Left ventricle myocardium superior (tissue), 1 donor: ENCODE data around the gene PRTG. TPM values are rescaled to one million over a fixed set of nuclear protein-coding genes. Genes with fewer than 3 reads are reported as not detected.
"Not testable (repeated sequence)": the region's sequence is repeated elsewhere in the genome, so short reads cannot be mapped to it uniquely, and the experiment has no call there.

Source experiments
- ATAC-seq: fragments of 200-7000 bp; cut with Tn5 transposase; one replicate; pipeline ENCODE4 v1.9.1; 2020; ENCODE audit warnings: mild to moderate bottlenecking, moderate library complexity
- DNase-seq: peaks from one replicate; pipeline ENCODE4 v3.0.0-alpha.2; 2020
- intact Hi-C: fragments of 100-400 bp; cut with micrococcal nuclease; formaldehyde crosslinking; loops from one replicate; pipeline ENCODE4 v1.11.0; 2022
- long read RNA-seq: library from polyadenylated mRNA; unstranded; transcript quantifications from one replicate; pipeline ENCODE4 v2.0.0, GENCODE V29; 2021
- total RNA-seq: library from RNA; stranded (reverse); fragmentation: NEBNext Ultra II Directional; extraction: Animal tissue kit (Norgen Biotek cat#: 25700); gene quantifications from one replicate; pipeline ENCODE4 v1.2.1, GENCODE V29; 2021
- donor health status: DM: no; HTN: yes; CAD: no; lungs with severe emphysema.

Gene PRTG, protein sequence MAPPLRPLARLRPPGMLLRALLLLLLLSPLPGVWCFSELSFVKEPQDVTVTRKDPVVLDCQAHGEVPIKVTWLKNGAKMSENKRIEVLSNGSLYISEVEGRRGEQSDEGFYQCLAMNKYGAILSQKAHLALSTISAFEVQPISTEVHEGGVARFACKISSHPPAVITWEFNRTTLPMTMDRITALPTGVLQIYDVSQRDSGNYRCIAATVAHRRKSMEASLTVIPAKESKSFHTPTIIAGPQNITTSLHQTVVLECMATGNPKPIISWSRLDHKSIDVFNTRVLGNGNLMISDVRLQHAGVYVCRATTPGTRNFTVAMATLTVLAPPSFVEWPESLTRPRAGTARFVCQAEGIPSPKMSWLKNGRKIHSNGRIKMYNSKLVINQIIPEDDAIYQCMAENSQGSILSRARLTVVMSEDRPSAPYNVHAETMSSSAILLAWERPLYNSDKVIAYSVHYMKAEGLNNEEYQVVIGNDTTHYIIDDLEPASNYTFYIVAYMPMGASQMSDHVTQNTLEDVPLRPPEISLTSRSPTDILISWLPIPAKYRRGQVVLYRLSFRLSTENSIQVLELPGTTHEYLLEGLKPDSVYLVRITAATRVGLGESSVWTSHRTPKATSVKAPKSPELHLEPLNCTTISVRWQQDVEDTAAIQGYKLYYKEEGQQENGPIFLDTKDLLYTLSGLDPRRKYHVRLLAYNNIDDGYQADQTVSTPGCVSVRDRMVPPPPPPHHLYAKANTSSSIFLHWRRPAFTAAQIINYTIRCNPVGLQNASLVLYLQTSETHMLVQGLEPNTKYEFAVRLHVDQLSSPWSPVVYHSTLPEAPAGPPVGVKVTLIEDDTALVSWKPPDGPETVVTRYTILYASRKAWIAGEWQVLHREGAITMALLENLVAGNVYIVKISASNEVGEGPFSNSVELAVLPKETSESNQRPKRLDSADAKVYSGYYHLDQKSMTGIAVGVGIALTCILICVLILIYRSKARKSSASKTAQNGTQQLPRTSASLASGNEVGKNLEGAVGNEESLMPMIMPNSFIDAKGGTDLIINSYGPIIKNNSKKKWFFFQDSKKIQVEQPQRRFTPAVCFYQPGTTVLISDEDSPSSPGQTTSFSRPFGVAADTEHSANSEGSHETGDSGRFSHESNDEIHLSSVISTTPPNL
- total RNA-seq, result 0.77 TPM
- long read RNA-seq, result 0 reads

DNA sequence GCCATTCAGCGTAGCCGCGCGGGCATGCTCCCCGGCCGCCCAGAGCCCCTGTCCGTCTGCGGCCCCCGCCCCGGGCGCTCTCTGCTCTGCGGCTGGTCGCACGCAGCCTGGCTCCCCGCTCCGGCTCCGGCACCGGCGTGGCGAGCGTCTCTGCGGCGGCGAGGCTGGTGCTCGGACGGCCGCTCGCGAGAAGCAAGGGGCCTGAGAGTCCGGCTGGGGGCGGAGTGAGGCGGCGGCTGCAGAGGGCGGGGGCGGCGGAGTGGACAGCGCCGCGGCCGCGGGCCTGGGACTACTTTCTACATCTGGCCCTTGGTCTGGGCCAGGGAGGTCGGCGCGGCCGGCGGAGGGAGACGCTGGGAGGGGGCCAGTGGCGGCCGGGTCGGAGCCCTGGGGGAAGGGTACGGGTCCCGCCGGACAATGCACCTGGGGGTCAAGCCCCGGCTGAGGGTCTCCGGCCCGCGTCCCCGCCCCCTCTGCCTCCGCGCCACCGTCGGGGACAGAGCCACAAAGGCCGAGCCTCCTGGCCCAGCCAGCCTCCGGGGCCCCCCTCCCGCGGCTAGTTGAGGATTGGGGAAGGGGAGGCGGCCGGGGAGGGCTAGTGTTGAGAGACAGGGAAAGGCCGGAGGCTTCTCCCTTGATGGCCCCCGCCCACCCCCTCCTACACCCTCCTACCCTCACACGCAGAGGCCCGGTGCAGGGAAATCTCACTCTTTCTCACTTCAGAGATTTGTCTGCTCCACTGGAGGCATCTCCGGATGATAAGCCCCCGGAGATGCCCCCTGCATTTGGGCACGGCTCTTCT lies at the start of gene PRTG:
PRTG (minus strand) TSS at position 226 of the 802 bp plus-strand sequence; CDS start at position 5, 221 bp downstream.
- ATAC-seq (peak; percentile 99), DNase-seq (peak; percentile 84)
- intact Hi-C loops, result no loop called here

DNA sequence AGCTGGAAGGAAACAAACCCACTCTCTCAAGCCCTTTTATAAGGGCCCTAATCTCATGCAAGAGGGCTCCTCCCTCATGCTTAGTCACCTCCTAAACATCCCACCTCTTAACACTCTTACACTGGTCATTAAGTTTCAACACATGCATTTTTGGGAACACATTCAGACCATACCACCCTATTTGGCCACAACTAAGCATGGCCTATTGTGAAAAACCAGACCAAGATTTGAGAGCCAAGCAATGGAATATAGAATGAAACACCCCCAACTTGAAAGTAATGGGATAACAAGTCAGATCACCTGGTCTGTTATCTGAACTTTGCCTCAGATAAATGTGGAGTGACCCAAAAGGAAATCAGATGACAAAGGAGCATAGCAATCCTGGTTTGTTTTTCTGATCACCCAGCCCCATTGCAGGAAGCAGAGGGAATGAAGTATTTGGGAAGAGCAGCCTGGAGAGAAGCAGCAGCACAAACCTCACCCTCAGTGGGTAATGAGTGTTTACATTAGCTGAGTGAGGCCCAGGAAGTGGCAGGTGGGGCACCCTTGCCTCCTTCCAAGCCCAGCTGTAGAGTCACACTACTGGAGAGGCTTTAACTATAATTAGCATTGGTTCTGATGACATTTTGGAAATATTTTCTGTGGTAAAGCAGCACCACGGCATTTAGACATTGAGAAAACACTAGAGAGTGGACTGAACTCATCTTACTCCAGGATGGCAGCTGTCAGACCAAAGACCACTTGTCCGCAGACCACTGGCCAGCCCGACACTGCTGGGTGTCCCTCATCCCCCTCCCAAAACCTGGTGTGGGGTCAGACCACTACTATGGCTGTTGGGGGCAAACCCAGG lies 48.8 kb upstream of the PRTG start:
- ATAC-seq (no peak), DNase-seq (no peak)
- intact Hi-C loops, result no loop called here

DNA sequence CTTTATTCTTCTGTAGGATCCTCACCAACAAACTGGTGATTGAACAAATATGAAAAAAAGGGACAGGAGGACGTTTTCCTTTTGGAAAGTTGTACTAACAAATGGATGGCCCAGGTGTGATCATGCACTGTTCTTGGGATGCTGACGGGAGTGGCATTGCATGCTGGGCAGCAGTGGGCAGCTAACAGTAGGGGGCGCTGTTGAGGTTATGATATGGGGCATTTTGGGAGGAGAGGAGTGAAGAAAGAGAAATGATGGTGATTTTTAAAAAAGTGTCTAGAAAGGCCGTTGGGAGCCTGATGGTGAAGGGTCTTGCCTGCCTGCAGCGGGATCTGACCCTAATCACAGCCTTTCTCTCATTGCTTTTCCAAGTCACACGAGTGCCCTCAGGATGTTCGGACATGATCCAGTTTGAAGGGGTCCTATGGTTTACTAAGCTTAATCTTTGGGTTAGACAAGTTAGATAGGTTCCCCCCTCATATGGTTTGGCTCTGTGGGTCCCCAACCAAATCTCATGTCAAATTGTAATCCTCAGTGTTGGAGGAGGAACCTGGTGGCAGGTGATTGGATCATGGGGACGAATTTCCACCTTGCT lies 46.2 kb upstream of the PRTG start:
- peak; percentile 57 for DNase-seq
- ATAC-seq, result no peak
- intact Hi-C loops, result no loop called here

DNA sequence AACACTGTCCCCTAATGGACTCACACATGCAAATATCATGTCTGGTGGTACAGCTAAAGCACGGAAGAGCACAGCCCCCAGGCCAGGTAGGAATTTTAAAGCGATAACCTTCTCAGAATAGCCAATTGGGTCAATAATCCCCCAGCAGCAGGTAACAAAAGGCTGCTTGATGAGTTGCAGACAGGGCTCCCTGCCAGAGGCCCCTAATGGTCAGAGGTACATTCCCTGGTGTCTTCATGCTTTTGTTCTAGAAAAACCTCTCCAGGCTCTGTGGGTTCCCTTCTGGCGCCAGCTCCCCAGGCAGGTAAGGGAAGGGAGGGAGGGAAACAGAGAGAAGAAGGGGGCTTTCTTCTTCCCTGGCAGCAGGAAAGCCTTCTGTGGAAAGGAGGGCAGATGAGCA lies 43.4 kb upstream of the PRTG start:
- intact Hi-C loops, result no loop called here
- ATAC-seq, result no peak
- no peak for DNase-seq

DNA sequence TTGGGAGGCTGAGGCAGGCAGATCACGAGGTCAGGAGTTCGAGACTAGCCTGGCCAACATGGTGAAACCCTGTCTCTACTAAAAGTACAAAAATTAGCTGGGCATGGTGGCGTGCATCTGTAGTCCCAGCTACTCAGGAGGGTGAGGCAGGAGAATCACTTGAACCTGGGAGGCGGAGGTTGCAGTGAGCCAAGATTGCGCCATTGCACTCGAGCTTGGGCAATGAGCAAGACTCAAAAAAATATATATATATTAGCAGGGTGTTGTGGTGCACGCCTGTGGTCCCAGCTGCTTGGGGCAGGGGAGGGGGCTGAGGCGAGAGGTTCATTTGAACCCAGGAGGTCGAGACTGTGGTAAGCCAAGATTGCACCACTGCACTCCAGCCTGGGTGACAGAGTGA lies 42.6 kb upstream of the PRTG start:
- DNase-seq, ATAC-seq, intact Hi-C loops: not testable (repeated sequence)

DNA sequence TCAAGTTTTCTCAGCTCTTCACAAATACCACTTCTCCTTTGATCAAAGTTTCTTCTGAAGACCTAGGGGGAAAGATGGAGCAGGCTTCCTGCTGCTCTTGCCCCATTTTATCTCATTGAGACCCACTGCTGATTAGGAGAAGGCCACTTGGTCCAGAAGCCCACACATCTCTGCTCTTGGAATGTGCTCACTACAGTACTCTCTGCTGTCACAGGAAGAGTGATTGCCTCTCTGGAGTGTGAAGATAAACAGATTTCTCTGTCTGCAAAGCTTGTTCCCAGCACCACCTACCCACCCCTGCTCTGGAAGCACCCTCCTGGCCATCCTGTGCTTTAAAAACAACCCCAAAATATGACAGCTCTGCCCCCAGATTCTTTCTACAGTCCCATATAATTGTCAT lies 41.3 kb upstream of the PRTG start:
- no peak for ATAC-seq
- no peak for DNase-seq
- intact Hi-C loops, result no loop called here

DNA sequence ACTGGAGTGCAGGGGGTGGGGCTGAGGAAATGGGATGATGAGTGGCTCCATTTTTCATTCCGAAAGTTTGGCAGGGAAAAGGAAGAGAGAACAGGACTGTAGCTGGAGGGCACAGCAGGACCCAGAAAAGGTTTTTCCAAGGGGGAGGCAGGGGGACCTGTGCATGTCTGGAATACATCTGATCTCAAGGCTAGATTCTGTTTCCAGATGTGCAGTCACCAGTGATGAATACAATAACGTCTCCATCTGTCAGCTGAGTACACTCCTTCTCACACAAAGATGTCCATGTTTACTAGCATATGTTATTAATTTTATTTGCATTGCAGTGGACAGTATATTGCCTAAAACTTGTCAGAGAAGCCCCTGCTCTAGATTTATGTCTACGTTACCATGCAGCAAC lies 39.9 kb upstream of the PRTG start:
- no peak for ATAC-seq
- intact Hi-C loops, result no loop called here
- DNase-seq, result no peak

DNA sequence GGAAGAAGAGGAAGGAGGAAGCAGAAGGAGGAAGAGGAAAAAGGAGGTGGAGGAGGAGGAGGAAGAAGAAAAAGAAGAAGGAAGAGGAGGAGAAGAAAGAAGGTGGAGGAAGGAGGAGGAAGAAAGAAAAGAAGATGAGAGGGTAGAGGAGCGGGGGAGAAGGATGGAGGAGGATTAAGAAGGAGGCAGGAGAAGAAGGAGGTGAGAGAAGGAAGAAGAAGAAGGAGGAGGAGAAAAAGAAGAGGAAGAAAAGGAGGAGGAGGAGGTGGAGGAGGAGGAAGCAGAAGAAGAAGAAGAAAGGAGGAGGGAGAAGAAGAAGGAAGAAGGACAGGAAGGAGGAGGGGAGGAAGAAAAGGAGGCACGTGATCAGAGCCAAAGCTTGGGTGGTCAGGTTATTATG lies 37.3 kb upstream of the PRTG start:
- ATAC-seq (no peak), DNase-seq (no peak)
- intact Hi-C loops, result no loop called here

DNA sequence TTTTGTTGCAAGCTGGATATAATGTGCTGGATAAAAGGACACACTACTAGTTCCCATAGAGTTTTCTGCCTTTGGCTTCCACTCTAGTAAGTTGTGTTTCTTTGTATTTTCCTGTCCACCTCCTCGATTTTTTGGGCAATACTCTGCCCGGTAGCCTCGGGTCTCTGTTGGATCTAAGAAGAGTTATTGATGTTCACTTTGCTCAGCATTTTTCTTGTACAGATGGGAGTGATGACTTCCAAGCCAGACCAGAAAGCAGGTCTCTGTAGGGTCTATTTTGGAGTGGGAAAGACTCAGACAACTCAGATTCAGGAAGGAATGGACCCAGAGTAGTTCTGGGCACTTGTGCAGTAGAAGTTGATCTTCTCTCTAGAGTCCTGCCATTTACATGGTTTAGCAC lies 36.0 kb upstream of the PRTG start:
- intact Hi-C loops, result no loop called here
- DNase-seq, result no peak
- no peak for ATAC-seq

DNA sequence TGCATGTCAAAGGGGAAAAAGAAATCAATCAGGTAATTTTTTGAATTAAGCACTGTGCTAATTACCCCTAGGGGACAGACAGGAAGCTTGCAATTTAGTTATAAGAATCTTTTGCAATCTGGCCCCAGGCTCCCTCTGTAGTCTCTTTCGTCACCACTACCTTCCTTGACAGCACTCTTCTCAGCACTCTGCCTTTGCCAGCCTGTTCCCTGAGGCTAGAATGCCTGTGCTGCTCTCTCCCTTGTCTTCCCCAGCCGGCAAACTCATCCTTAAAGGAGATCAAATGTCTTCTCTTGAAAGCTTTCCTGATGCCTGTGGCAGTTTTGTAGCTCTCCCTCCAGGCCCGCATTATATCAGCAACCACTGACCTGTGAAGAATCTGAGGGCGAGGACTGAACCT lies 32.4 kb upstream of the PRTG start:
- intact Hi-C loops, result no loop called here
- ATAC-seq, result no peak

DNA sequence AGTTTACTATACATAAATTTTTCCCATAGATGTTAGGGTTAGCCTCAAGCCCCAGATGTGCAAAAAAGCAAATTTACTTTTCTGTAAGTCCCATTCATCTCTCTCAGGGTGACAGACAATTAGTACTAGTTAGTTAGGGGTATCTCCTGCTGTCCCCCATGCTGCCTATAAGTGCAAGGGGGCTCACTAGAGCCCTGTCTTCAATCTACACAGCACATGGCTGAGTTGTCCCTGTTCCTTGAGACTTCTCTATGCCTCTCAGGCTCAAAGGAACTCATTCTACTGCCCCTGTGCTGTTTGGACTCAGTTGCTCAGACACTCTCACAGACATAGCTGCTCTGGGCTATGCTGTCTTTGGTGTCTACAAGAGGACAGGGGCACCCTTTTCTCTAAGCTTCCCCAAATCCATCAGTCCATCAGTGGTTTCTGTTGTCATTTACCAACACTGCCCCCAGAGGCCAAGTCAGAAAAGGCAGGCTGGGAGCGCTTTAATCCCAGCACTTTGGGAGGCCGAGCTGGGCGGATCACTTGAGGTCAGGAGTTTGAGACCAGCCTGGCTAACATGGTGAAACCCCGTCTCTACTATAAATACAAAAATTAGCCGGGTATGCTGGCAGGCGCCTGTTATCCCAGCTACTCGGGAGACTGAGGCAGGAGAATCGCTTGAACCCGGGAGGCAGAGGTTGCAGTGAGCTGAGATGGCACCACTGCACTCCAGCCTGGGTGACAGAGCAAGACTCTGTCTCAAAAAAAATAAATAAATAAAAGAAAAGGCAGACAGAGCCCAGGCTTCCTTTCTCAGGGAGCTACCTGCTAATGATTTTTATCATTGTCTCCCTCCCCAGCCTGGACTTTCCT lies 31.4 kb upstream of the PRTG start:
- DNase-seq (peak; percentile 35), ATAC-seq (no peak)
- intact Hi-C loops, result no loop called here

More for the DNA sequence above, 32.4 kb upstream of the PRTG start:
- no peak for DNase-seq

DNA sequence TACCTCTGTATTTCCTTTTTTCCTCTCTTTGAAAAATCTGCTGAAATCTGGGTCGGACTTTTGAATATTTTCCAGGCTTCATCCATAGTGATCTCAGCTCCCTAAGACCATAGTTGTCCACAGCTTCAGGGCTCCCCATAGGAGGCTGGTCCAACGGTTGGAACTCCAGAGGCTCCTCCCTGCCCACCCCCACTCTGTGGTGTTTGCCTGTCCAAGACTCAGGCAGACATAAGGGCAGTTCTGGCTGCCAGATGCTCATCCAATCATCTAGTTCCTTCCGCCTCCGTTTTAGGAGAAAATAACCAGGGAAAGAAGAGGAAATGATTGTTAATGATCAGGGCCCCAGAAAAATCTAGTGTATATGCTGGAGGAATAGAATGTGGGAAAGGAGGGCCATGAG lies 27.9 kb upstream of the PRTG start:
- DNase-seq (no peak), ATAC-seq (no peak)
- intact Hi-C loops, result no loop called here

DNA sequence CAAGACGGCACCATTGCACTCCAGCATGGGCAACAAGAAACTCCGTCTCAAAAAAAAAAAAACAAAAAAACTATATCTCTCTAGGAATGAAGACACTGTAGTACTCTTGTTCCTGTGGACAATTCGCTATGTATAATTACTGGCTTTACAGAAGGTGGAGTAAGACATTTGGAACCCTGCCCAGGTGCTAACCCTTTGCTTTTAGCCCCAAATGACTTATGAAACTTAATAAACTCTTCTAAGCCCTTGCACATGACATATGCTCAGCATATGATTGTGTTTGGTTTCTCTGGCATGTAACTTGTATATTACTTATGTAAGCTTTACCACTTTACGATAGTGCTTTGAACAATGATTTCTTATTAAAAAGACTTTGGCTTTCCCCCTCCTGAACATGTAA lies 27.3 kb upstream of the PRTG start:
- intact Hi-C loops, result no loop called here
- ATAC-seq (no peak), DNase-seq (no peak)

DNA sequence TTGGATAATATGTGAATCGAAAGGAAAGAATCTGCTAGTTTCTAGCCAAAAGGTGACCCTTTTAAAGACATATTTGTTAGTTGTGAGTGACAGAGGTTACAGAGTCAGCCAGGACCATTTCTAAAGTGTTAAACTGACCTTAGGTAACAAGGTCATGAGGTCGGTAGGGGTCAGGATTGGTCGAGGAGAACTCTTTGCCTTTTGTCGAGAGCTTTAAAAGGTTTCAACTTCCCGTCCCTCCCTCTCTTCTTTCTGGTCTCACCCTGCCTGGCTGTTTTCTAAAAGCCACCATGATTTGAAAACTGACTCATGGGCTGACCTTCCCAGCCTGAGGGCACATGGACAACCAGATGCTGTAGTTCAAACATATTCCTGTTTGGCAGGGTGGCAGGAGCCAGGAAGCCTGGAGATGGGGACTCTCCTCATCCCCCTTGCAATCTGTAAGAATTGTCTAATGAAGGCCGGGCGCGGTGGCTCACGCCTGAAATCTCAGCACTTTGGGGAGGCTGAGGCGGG lies 25.8 kb upstream of the PRTG start:
- no peak for ATAC-seq
- DNase-seq, result no peak
- intact Hi-C loops, result no loop called here

DNA sequence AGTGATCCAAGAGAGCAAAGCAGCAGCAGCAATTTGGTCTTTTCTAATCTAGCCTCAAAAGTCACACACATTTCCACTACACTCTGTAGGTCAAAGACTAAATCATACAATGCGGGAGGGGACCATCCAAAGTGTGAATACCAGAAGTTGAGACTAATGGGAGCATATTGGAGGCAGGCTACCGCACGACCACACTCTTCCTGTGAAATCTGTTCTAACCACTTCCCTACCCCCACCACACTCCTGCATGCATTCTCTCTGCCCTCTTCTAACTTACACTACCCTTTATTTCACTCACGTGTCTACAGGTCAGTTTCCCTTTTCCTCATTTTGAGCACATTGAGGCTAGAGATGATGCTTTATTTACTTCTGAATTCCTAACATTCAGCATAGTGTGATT lies 23.7 kb upstream of the PRTG start:
- intact Hi-C loops, result no loop called here
- no peak for ATAC-seq

DNA sequence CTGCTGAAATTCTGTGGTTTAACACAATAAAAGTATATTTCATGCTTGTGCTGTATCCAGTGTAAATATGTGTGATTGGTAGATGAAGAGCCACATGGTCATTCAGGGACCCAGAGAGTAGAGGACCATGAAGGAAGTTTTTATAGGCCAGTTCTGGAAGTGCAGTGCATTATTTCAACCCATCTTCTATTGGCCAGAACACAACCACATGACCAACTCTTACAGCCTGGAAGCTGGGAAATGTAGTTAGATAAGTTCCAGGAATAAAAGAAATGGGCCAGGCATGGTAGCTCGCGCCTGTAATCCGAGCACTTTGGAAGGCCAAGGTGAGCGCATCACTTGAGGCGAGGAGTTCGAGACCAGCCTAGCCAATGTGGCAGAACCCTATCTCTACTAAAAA lies 21.4 kb upstream of the PRTG start:
- intact Hi-C loops, result no loop called here
- ATAC-seq (no peak), DNase-seq (no peak)

More for the DNA sequence above, 23.7 kb upstream of the PRTG start:
- DNase-seq, result no peak

DNA sequence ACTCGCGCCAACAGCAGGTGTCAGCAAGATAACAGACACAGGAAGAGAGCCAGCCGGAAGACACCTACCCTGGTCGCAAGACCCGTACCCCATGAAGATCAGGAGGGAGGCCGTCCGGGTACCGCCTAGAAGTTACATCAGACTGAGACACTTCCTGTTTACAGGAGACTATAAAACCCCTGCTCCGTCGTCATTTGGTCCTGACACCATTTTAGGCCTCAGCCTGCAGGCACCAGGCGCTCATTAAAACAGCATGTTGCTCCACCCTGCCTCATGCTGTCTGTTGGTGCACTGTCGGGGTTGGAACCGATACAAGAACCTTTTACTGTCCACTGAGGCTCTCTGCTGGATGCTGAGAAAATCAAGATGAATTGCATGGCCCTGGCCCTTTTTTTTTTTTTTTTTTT lies 15.6 kb upstream of the PRTG start:
- intact Hi-C loops, result no loop called here
- ATAC-seq, result no peak

More for the DNA sequence above, 15.6 kb upstream of the PRTG start:
- DNase-seq, result no peak
